SJCRH30 (cell line): ENCODE results near the gene PLCH1. TPM values are rescaled to one million over a fixed set of nuclear protein-coding genes. Genes with fewer than 3 reads are reported as not detected.
A peak's percentile ranks its signal among the peaks of the same experiment; 100 is the strongest.

Experiments used
- DNase-seq, 2 experiments: peaks; one replicate each; pipeline ENCODE4 v3.0.0-alpha.2; 2015 to 2020
- H3K27ac ChIP-seq: fragments of 250-450 bp; sonication (Bioruptor Pico); 2 replicates; pipeline ENCODE4 v1.5.1; 2020; ENCODE audit warnings: mild to moderate bottlenecking, moderate library complexity
- H3K27me3 ChIP-seq: fragments of 250-450 bp; sonication (Bioruptor Pico); 2 replicates; pipeline ENCODE4 v1.5.1; 2020; ENCODE audit warnings: mild to moderate bottlenecking, moderate library complexity
- H3K36me3 ChIP-seq: fragments of 250-450 bp; sonication (Bioruptor Pico); 2 replicates; pipeline ENCODE4 v1.5.1; 2020; ENCODE audit warnings: mild to moderate bottlenecking, moderate library complexity
- H3K4me1 ChIP-seq: fragments of 250-450 bp; sonication (Bioruptor Pico); 2 replicates; pipeline ENCODE4 v1.5.1; 2020; ENCODE audit warnings: mild to moderate bottlenecking, moderate library complexity
- H3K4me3 ChIP-seq: fragments of 250-450 bp; sonication (Bioruptor Pico); 2 replicates; pipeline ENCODE4 v1.5.1; 2020; ENCODE audit warnings: mild to moderate bottlenecking, moderate library complexity
- H3K9me3 ChIP-seq: fragments of 250-450 bp; sonication (Bioruptor Pico); replicated peaks from 2 replicates; pipeline ENCODE4 v1.5.1; 2020; ENCODE audit warnings: mild to moderate bottlenecking, moderate library complexity
- total RNA-seq: library from RNA; depleted of rRNA; stranded (reverse); fragments of >200 nt; shearing (Covaris generic); gene quantifications from 2 replicates; pipeline ENCODE4 v1.2.3, GENCODE V29; 2014

The PLCH1 gene
- total RNA-seq, 1 experiment from 2014 or later, result 0.61 TPM

DNA sequence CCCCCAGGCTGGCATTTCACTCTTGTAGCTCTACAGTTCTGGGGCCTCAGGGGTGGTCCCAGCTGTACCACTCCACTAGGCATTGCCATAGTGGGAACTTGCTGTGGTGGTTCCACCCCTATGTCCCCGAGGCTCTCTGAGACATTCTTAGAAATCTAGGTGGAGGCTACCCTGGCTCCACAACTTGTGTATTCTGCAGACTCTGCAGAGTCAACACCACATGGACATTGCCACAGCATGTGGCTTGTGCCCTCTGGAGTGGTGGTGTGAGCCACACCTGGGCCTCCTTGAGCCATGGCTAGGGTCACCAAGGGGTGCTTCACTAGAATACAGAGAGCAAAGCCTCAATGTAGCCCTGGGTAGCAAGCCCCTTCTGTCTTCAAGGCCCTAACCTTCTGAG lies 397.0 kb downstream of the PLCH1 start:
- DNase-seq, result no peak
- Histone ChIP-seq H3K4me3 (no peak overlapping the region), H3K9me3 (no peaks in the 10 kb centered on the region), H3K4me1 (no peaks in the 10 kb centered on the region), H3K27me3 (no peaks in the 10 kb centered on the region), H3K27ac (no peak overlapping the region), H3K36me3 (no peaks in the 10 kb centered on the region)

DNA sequence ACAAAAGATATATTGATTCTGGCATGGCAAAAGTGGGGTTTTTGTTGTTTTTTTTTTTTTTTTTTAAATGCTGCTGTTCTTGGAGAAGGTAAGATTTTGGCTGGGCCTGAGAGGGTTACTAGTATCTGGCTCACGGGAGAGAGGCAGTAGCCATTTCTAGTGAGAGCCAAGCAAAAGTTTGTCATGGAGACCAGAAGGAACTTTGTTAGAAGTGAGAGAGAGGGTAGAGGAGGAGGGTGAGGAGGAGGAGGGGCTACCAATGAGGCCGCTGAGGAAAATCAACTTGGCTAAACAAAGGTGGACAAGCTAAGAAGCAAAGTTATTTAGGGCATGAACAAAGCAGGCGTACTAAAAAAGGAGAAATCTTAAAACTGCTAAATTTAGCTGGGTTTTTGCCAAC lies 402.5 kb downstream of the PLCH1 start:
- Histone ChIP-seq H3K27me3 (no peaks in the 10 kb centered on the region), H3K27ac (no peak overlapping the region), H3K4me3 (no peak overlapping the region), H3K36me3 (no peaks in the 10 kb centered on the region), H3K4me1 (no peaks in the 10 kb centered on the region), H3K9me3 (no peaks in the 10 kb centered on the region)
- no peak for DNase-seq

- no peaks in the 10 kb centered on the region for H3K27me3 ChIP-seq
- H3K9me3 ChIP-seq, result no peaks in the 10 kb centered on the region
- no peaks in the 10 kb centered on the region for H3K36me3 ChIP-seq
- H3K4me1 ChIP-seq, result no peaks in the 10 kb centered on the region
- H3K27ac ChIP-seq, result no peak overlapping the region
- H3K4me3 ChIP-seq, result no peak overlapping the region
- no peak for DNase-seq
Measured at GRCh38 chr3:155339052-155339451, 405.8 kb downstream of the PLCH1 start.

GRCh38 chr3:155335724-155336354 lies 409.0 kb downstream of the PLCH1 start:
- Histone ChIP-seq H3K27me3 (no peaks in the 10 kb centered on the region), H3K27ac (no peak overlapping the region), H3K4me3 (no peak overlapping the region), H3K9me3 (no peaks in the 10 kb centered on the region), H3K4me1 (no peaks in the 10 kb centered on the region), H3K36me3 (no peaks in the 10 kb centered on the region)
- DNase-seq, result peak in 1 of 2 experiments; percentile 4

GRCh38 chr3:155334914-155335723 lies 409.8 kb downstream of the PLCH1 start:
- DNase-seq, result no peak
- H3K27ac ChIP-seq, result no peak overlapping the region
- no peaks in the 10 kb centered on the region for H3K9me3 ChIP-seq
- H3K4me1 ChIP-seq, result no peaks in the 10 kb centered on the region
- no peak overlapping the region for H3K4me3 ChIP-seq
- H3K36me3 ChIP-seq, result no peaks in the 10 kb centered on the region
- H3K27me3 ChIP-seq, result no peaks in the 10 kb centered on the region

- H3K4me1 ChIP-seq, result no peaks in the 10 kb centered on the region
- H3K27ac ChIP-seq, result no peak overlapping the region
- H3K4me3 ChIP-seq, result no peak overlapping the region
- no peak for DNase-seq
- no peaks in the 10 kb centered on the region for H3K27me3 ChIP-seq
- H3K9me3 ChIP-seq, result no peaks in the 10 kb centered on the region
- no peaks in the 10 kb centered on the region for H3K36me3 ChIP-seq
Measured at GRCh38 chr3:155334215-155334913, 410.5 kb downstream of the PLCH1 start.

DNA sequence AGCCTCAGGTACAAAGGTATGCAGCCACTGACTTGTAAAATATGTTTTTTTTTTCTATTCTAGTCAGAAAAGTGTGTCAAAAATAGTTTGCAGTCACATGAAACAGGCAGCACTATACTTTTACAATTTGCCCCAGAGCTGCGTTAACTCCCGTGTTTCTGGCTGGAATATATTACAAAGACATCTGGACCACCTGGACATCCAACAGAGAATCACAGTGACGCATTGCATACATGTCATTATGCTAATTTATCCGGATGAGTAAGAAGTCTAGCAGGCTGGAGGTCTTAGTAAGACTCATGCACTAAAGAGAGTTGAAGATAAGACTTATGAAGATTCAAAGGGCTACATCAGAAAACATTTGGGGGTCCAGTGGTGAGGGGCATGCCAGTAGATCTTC lies 412.2 kb downstream of the PLCH1 start:
- Histone ChIP-seq H3K27ac (no peak overlapping the region), H3K9me3 (no peaks in the 10 kb centered on the region)

GRCh38 chr3:155331078-155331477 lies 413.8 kb downstream of the PLCH1 start:
- Histone ChIP-seq H3K27ac (no peak overlapping the region), H3K9me3 (no peaks in the 10 kb centered on the region)

More for the DNA sequence above, 412.2 kb downstream of the PLCH1 start:
- H3K27me3 ChIP-seq, result no peaks in the 10 kb centered on the region
- H3K4me3 ChIP-seq, result no peak overlapping the region
- H3K4me1 ChIP-seq, result no peaks in the 10 kb centered on the region
- no peak for DNase-seq
- no peaks in the 10 kb centered on the region for H3K36me3 ChIP-seq

GRCh38 chr3:155330370-155330769 lies 414.5 kb downstream of the PLCH1 start:
- no peaks in the 10 kb centered on the region for H3K4me1 ChIP-seq

More at GRCh38 chr3:155331078-155331477, 413.8 kb downstream of the PLCH1 start:
- H3K36me3 ChIP-seq, result no peaks in the 10 kb centered on the region
- no peaks in the 10 kb centered on the region for H3K4me1 ChIP-seq
- H3K27me3 ChIP-seq, result no peaks in the 10 kb centered on the region
- no peak overlapping the region for H3K4me3 ChIP-seq
- DNase-seq, result no peak

DNA sequence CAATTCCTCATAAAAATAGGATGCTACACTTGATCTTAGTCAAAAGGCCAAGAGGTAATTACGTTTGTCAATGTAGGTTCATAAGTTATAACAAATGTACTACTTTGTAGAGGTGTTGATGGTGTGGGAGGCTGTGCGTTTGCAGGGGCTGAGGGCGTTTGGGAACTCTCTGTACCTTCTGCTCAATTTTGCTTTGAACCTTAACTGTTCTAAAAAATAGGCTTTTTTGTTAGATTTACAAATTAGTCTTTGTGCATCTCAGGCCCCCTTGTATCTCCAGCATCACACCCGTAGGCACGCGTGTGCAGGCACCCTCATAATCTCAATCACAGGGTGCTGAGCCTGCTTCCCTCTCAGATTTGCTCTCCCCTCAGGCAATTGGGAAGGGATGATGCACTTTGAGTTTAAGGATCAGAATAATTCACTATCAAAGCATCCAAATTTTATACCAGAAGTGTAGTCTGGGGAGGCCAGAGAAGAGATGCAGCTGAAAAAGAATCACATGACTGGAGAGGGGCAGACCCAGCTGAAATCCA lies 415.3 kb downstream of the PLCH1 start:
- no peak for DNase-seq
- Histone ChIP-seq H3K27ac (no peak overlapping the region), H3K9me3 (no peaks in the 10 kb centered on the region), H3K4me1 (no peaks in the 10 kb centered on the region), H3K27me3 (no peaks in the 10 kb centered on the region), H3K36me3 (no peaks in the 10 kb centered on the region), H3K4me3 (no peak overlapping the region)

More at GRCh38 chr3:155330370-155330769, 414.5 kb downstream of the PLCH1 start:
- Histone ChIP-seq H3K27ac (no peak overlapping the region), H3K36me3 (no peaks in the 10 kb centered on the region), H3K4me3 (no peak overlapping the region), H3K27me3 (no peaks in the 10 kb centered on the region), H3K9me3 (no peaks in the 10 kb centered on the region)
- no peak for DNase-seq

GRCh38 chr3:155327871-155328270 lies 417.0 kb downstream of the PLCH1 start:
- H3K27ac ChIP-seq, result no peak overlapping the region
- H3K9me3 ChIP-seq, result no peaks in the 10 kb centered on the region
- H3K4me1 ChIP-seq, result no peaks in the 10 kb centered on the region; the same call in 1 of the 2 replicates
- no peaks in the 10 kb centered on the region for H3K36me3 ChIP-seq
- no peaks in the 10 kb centered on the region for H3K27me3 ChIP-seq
- DNase-seq, result no peak
- H3K4me3 ChIP-seq, result no peak overlapping the region

GRCh38 chr3:155327430-155327829 lies 417.4 kb downstream of the PLCH1 start:
- Histone ChIP-seq H3K4me1 (peaks cover 2% of the 10 kb centered on the region), H3K4me3 (no peak overlapping the region), H3K27ac (no peak overlapping the region), H3K9me3 (no peaks in the 10 kb centered on the region), H3K27me3 (no peaks in the 10 kb centered on the region), H3K36me3 (no peaks in the 10 kb centered on the region)
- DNase-seq, result no peak

GRCh38 chr3:155326901-155327300 lies 418.0 kb downstream of the PLCH1 start:
- Histone ChIP-seq H3K36me3 (no peaks in the 10 kb centered on the region), H3K27ac (no peak overlapping the region), H3K4me3 (no peak overlapping the region), H3K4me1 (peaks cover 8% of the 10 kb centered on the region), H3K9me3 (no peaks in the 10 kb centered on the region), H3K27me3 (no peaks in the 10 kb centered on the region)
- DNase-seq, result no peak

GRCh38 chr3:155326244-155326643 lies 418.6 kb downstream of the PLCH1 start:
- Histone ChIP-seq H3K4me1 (peaks cover 14% of the 10 kb centered on the region), H3K27me3 (no peaks in the 10 kb centered on the region), H3K4me3 (no peak overlapping the region), H3K36me3 (no peaks in the 10 kb centered on the region), H3K9me3 (no peaks in the 10 kb centered on the region), H3K27ac (no peak overlapping the region)
- DNase-seq, result no peak
